ENCODE data around the gene CHRDL1. TPM values are rescaled to one million over a fixed set of nuclear protein-coding genes. Genes with fewer than 3 reads are reported as not detected.

The CHRDL1 gene
- total RNA-seq, 4 donors from 2014 or later: 1.7 to 64.3 (median 14.9) TPM

DNA sequence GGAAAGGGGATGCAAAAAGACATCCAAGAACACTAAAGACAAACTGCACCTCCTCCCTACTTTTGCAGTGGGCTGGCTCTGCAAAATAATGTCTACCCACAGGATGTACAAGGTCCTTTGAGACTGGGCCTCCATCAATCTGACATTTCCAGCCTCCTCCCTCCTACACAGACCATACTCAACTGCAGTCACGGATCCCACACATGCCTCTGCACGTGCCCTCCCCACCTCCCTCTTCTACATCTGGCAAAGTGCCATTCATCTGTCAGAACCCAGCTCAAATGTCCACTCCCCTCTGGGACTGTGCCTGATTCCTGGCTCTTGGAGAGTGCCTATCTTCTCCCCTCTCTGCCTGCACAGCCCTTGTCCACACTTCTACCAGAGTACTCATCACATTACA is 50.3 kb downstream of the CHRDL1 start:
- TF ChIP-seq CTCF (IDR thresholded peaks at IDR 0.05): no peak
- TF ChIP-seq POLR2A (IDR thresholded peaks at IDR 0.05): no peak
- 5 to 28% methylated on average over 2 of the region's 2 CpGs for WGBS, 2 donors
- Histone ChIP-seq H3K27me3 (no peaks in the 10 kb centered on the region), H3K4me3 (no peak overlapping the region), H3K36me3 (no peaks in the 10 kb centered on the region), H3K9me3 (no peaks in the 10 kb centered on the region), H3K27ac (peak overlapping the region in 2 of 4 donors; percentile 49 to 63), H3K4me1 (peaks cover 0 to 4% (median 0%) of the 10 kb centered on the region in 3 donors)
- intact Hi-C loops (cut with DNase I): no loop called here
- DNase-seq: no peak

GRCh38 chrX:110743679-110744340 is 51.8 kb downstream of the CHRDL1 start:
- H3K27ac ChIP-seq: peak overlapping the region in 3 of 4 donors; percentile 18 to 63 (median 61)
- DNase-seq: no peak
- peaks cover 0 to 4% (median 0%) of the 10 kb centered on the region in 3 donors for H3K4me1 ChIP-seq
- TF ChIP-seq CTCF (IDR thresholded peaks at IDR 0.05): no peak
- no peak for TF ChIP-seq POLR2A (IDR thresholded peaks at IDR 0.05)
- no peaks in the 10 kb centered on the region for H3K36me3 ChIP-seq
- no peak overlapping the region for H3K4me3 ChIP-seq
- WGBS, 2 donors: 33 to 48% methylated on average over 4 to 5 of the region's 5 CpGs
- no peaks in the 10 kb centered on the region for H3K9me3 ChIP-seq
- intact Hi-C loops (cut with DNase I): no loop called here
- no peaks in the 10 kb centered on the region for H3K27me3 ChIP-seq

DNA sequence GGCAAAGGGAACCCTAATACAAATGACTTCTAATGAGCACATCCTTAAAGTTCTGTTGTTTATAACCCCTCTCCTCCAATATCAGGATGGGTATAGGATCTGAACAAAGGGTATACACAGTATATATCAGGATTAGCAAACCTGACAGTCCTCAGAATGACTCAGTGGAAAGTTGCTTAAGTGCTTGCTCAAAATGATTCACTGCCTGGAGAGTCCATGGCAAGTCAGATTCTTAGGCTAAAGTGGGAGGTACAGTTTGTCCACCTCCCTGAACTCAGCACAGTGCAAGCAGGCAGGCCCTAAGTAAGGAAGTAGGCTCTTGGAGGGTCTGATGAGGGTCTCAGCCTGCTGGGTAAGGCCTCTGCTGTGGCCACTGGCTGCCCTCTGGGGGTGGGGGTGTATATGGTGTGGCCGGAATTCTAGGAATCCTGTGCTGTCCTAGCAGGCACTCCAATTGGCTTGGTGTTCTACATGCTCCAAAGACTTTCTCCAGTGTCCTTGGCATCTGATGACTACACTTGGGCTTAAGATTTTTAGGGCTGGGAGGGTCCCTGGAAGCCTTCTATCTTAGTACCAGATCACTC is 54.3 kb downstream of the CHRDL1 start:
- intact Hi-C loops (cut with DNase I): no loop called here
- Histone ChIP-seq H3K36me3 (no peaks in the 10 kb centered on the region), H3K4me1 (peaks cover 0 to 4% (median 0%) of the 10 kb centered on the region in 3 donors), H3K27ac (peak overlapping the region in 3 of 4 donors; percentile 12 to 74 (median 44)), H3K4me3 (no peak overlapping the region), H3K27me3 (peaks cover 0 to 2% (median 0%) of the 10 kb centered on the region in 4 donors), H3K9me3 (no peaks in the 10 kb centered on the region)
- no peak for TF ChIP-seq POLR2A (IDR thresholded peaks at IDR 0.05)
- TF ChIP-seq CTCF (IDR thresholded peaks at IDR 0.05): no peak
- WGBS, 2 donors: no CpG with 5 or more reads among the region's 1 CpG
- no peak for DNase-seq

- 74 to 76% methylated on average over 3 of the region's 3 CpGs for WGBS, 2 donors
Measured at GRCh38 chrX:110734894-110735541, 60.6 kb downstream of the CHRDL1 start.

More at GRCh38 chrX:110734894-110735541, 60.6 kb downstream of the CHRDL1 start:
- peaks cover 0 to 2% (median 0%) of the 10 kb centered on the region in 4 donors for H3K27me3 ChIP-seq
- H3K9me3 ChIP-seq: no peaks in the 10 kb centered on the region
- TF ChIP-seq CTCF (IDR thresholded peaks at IDR 0.05) (no peak), POLR2A (IDR thresholded peaks at IDR 0.05) (no peak)
- no peak for DNase-seq
- no peaks in the 10 kb centered on the region for H3K36me3 ChIP-seq
- no peaks in the 10 kb centered on the region for H3K4me1 ChIP-seq
- H3K4me3 ChIP-seq: no peak overlapping the region
- no peak overlapping the region for H3K27ac ChIP-seq
- intact Hi-C loops (cut with DNase I): no loop called here
